Calu3 (cell line): ENCODE results near the gene FBXL17. TPM values are rescaled to one million over a fixed set of nuclear protein-coding genes. Genes with fewer than 3 reads are reported as not detected.

Source experiments
- BruUV-seq: library from RNA; stranded (reverse); fragments of 400-500 nt; replicated peaks from 2 replicates; lab custom pipeline; 2021; lab: Mats Ljungman, UMichigan
- CTCF ChIA-PET: fragments of 300-600 bp; sonication (Branson Sonifier 250); formaldehyde crosslinking; loops from one replicate; lab custom pipeline; 2022; ENCODE audit warnings: antibody characterized with exemption; lab: Charles Lee
- DNase-seq: peaks from one replicate; pipeline ENCODE4 v3.0.0; 2022
- H3K27ac Mint-ChIP-seq: one replicate; pipeline ENCODE4 v1.8.0; 2022; ENCODE audit warnings: mixed read lengths; ENCODE audit not compliant: unreplicated experiment
- H3K27me3 Mint-ChIP-seq: one replicate; pipeline ENCODE4 v1.8.0; 2022; ENCODE audit warnings: mixed read lengths; ENCODE audit not compliant: unreplicated experiment
- H3K36me3 Mint-ChIP-seq: one replicate; pipeline ENCODE4 v1.8.0; 2022; ENCODE audit warnings: mild to moderate bottlenecking, moderate library complexity, mixed read lengths; ENCODE audit not compliant: insufficient read depth, unreplicated experiment
- H3K4me1 Mint-ChIP-seq: one replicate; pipeline ENCODE4 v1.8.0; 2022; ENCODE audit warnings: mild to moderate bottlenecking, low read depth, mixed read lengths; ENCODE audit not compliant: unreplicated experiment
- H3K4me3 Mint-ChIP-seq: one replicate; pipeline ENCODE4 v1.8.0; 2022; ENCODE audit warnings: mild to moderate bottlenecking, low read depth, moderate library complexity, mixed read lengths; ENCODE audit not compliant: unreplicated experiment
- H3K9me3 Mint-ChIP-seq: one replicate; pipeline ENCODE4 v1.8.0; 2022; ENCODE audit warnings: low read depth, mixed read lengths; ENCODE audit not compliant: unreplicated experiment
- CTCF ChIP-seq: fragments of 200-600 bp; IDR thresholded peaks from one replicate; pipeline ENCODE4 v1.8.0; 2022; ENCODE audit warnings: antibody characterized with exemption; ENCODE audit not compliant: unreplicated experiment
- intact Hi-C: fragments of 100-400 bp; cut with micrococcal nuclease; formaldehyde crosslinking; loops from one replicate; pipeline ENCODE4 v1.10.0; 2022; ENCODE audit not compliant: unreplicated experiment
- total RNA-seq: library from RNA; stranded (reverse); gene quantifications from 2 replicates; pipeline ENCODE4 v1.2.3, GENCODE V29; 2022

Gene FBXL17
- total RNA-seq, 1 experiment from 2014 or later: 19.6 TPM

DNA sequence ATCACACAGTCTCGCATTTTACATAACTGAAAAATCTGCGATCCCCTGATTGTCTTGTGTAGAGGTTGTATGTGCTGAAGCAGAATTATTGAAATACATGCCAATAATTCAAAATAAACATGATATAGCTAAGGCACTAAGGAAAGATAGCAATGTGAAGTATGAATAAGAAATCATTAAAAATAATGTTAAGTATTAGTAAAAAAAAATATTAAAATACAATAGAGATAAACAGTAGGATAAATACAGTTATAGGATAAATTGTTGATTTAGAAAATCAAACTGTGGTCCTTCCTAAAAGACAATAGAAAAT, 121.1 kb downstream of the FBXL17 start:
- Mint-ChIP-seq H3K9me3 (no peaks in the 10 kb centered on the region), H3K36me3 (no peaks in the 10 kb centered on the region), H3K27me3 (no peaks in the 10 kb centered on the region), H3K27ac (peak overlapping the region; percentile 45), H3K4me3 (peak overlapping the region; percentile 6), H3K4me1 (peaks cover 20% of the 10 kb centered on the region)
- DNase-seq: no peak
- peak; percentile 11 for TF ChIP-seq CTCF
- intact Hi-C loops: loop anchor here (1.0 kb wide), 1 partner anchor 84 kb away; no protein-coding TSS in a partner anchor
- no TSS peak for BruUV-seq
- CTCF ChIA-PET: interaction anchor here (0.8 to 3.0 kb wide), 3 partner anchors 9 to 84 kb away, joined by 3 to 34 read pairs (median 4); no protein-coding TSS in a partner anchor

- Mint-ChIP-seq H3K27ac (no peak overlapping the region), H3K9me3 (no peaks in the 10 kb centered on the region), H3K36me3 (no peaks in the 10 kb centered on the region), H3K4me3 (peak overlapping the region; percentile 6), H3K4me1 (peaks cover 20% of the 10 kb centered on the region), H3K27me3 (no peaks in the 10 kb centered on the region)
- peak; percentile 89 for TF ChIP-seq CTCF
- intact Hi-C loops: loop anchor here (1.0 kb wide), 1 partner anchor 85 kb away; no protein-coding TSS in a partner anchor
- CTCF ChIA-PET: interaction anchor here (0.5 to 3.0 kb wide), 7 partner anchors 9 to 946 kb away, joined by 3 to 34 read pairs (median 4); no protein-coding TSS in a partner anchor
- DNase-seq: peak; percentile 80
- no TSS peak for BruUV-seq
These were observed 121.6 kb downstream of the FBXL17 start for GRCh38 chr5:108260117-108260857.

DNA sequence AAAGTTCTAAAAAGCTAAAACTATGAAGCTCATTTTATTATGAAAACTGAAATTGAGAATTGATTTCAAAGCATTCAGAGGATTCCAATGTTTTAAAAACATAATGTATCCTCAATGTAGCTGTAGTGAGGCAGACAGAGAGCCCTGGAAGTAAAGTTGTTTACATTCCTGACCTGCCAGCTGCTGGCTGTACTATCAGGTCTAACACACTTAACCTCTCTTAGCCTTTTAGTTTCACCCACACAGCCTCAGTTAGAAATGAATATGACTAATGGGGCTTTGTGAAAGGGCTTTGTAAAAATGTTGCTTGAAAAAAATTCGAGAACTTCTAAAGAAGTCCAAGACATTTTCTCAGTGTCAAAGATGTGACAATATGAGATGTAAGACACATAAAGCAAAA, 122.6 kb downstream of the FBXL17 start:
- intact Hi-C loops: no loop called here
- DNase-seq: no peak
- Mint-ChIP-seq H3K4me3 (no peak overlapping the region), H3K4me1 (peaks cover 20% of the 10 kb centered on the region), H3K27me3 (no peaks in the 10 kb centered on the region), H3K9me3 (no peaks in the 10 kb centered on the region), H3K27ac (no peak overlapping the region), H3K36me3 (no peaks in the 10 kb centered on the region)
- no peak for TF ChIP-seq CTCF
- no TSS peak for BruUV-seq
- CTCF ChIA-PET: interaction anchor here (0.6 to 3.0 kb wide), 4 partner anchors 8 to 945 kb away, joined by 4 to 34 read pairs (median 5); no protein-coding TSS in a partner anchor

GRCh38 chr5:108257996-108258395, 123.9 kb downstream of the FBXL17 start:
- no peak for DNase-seq
- no peak overlapping the region for H3K27ac Mint-ChIP-seq
- no TSS peak for BruUV-seq
- H3K4me1 Mint-ChIP-seq: peaks cover 20% of the 10 kb centered on the region
- H3K4me3 Mint-ChIP-seq: no peak overlapping the region
- no peaks in the 10 kb centered on the region for H3K36me3 Mint-ChIP-seq
- H3K9me3 Mint-ChIP-seq: no peaks in the 10 kb centered on the region
- CTCF ChIA-PET: interaction anchor here (0.6 kb wide), 1 partner anchor 1762 kb away, joined by 9 read pairs; no protein-coding TSS in a partner anchor
- intact Hi-C loops: no loop called here
- H3K27me3 Mint-ChIP-seq: no peaks in the 10 kb centered on the region
- no peak for TF ChIP-seq CTCF
